NCI-H526 (cell line): ENCODE measurements around the gene ADAM23.

Source experiments
- DNase-seq, 2 experiments: peaks; one replicate each; lab custom pipeline; 2025; lab: John Stamatoyannopoulos, UW

ADAM23 gene

DNA sequence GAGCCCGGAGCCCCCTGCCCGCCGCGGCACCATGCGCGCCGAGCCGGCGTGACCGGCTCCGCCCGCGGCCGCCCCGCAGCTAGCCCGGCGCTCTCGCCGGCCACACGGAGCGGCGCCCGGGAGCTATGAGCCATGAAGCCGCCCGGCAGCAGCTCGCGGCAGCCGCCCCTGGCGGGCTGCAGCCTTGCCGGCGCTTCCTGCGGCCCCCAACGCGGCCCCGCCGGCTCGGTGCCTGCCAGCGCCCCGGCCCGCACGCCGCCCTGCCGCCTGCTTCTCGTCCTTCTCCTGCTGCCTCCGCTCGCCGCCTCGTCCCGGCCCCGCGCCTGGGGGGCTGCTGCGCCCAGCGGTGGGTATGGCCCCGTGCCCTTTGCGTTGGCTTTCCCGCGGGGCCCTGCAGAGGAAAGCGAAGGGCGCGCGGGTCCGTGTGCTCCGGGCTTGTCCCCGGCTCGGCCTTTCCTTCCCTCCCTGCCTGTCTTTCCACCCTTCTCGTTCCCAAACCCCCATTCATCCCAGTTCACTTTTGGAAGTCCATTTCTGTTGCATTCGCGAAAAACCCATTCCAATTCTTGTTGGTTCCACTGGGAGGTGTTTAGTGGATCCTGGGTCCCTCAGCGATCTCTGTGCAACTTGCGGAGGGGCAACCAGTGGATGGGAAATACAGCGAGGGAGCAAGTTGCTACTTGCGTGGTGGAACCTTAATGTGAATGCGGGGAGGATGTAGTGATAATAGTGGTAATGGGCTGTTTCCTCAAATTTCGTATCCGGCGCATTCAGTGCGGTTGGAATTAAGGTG lies 599 bp downstream of the ADAM23 start:
- DNase-seq: peak; percentile 26 to 84

- no peak for DNase-seq
Measured at GRCh38 chr2:206445948-206446347, 2.6 kb downstream of the ADAM23 start.

DNA sequence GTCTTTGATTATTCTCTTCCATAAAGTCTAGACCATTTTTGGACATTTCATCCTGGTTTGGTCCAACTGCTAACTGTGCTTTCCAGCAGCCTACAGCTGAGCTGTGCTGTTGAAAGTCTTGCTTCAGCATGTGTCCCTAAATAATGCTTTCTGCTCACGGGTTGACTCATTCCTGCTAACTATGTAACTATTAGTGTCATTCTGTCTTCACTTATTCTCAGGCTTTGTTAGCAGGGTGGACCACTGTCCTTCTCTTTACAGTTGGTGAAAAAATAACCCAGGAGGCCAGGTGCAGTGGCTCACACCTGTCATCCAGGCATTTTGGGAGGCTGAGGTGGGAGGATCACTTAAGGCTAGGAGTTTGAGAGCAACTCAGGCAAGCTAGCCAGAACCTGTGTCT lies 8.9 kb downstream of the ADAM23 start:
- no peak for DNase-seq

DNA sequence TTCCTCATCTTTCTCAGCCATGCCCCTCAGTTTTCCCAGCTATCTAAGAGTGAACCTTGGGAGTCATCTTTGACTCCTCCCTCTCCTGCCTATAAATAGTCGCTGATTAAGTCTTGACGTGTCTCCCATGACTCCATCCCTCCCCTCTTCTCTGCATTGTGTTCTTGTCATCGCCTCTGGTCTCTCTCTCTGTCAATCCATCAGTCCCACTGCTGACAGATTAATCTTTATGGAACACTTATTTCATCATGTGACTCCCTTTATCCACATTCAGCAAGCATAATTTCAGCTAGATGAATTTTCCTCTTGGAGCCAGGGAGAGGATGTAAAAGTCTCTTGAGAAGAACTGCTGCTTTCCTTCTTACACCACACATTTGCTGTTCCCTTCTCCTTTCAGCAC lies 9.4 kb downstream of the ADAM23 start:
- DNase-seq: no peak

DNA sequence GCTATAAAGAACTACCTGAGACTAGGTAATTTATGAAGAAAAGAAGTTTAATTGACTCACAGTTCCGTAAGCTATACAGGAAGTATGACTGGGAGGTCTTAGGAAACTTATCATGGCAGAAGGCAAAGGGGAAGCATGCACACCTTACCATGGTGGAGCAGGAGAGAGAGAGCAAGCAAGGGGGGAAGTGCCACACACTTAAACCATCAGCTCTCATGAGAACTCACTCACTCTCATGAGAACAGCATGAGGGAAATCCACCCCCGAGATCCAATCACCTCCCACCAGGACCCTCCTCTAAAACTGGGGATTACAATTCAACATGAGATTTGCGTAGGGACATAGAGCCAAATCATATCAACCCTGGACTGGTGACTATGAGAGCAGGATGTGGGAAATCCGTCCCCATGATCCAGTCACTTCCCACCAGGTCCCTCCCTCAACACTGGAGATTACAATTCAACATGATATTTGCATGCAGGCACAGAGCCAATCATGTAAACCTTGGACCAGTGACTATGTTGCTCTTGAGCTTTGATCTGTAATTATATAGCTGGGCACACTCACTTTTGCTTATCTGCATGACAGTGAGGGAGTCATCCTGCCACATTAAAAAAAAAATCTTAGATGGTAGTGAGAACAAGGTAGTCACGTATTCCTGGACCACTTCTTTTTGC lies 12.9 kb downstream of the ADAM23 start:
- peak; percentile 60 to 66 for DNase-seq

DNA sequence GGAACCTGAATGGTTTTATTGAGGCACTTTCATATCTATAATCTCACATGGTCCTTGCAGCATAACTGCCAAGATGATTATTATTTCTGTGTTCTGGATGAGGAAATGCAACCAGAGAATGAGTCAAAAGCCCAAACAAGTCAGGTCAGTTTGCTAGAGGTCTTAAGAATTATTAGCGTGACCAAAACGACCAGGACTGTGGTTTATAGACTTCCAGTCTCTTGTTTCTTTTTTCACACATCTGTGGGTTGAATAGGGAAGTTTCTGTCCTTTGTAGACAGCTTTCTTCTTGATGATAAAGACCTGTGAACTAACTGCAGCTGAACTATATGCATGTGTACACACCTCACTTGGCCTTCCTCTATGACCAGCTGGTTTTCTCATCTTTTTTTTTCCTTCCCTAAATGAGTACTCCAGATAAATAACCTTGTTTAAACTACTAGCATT lies 13.9 kb downstream of the ADAM23 start:
- DNase-seq: no peak

DNA sequence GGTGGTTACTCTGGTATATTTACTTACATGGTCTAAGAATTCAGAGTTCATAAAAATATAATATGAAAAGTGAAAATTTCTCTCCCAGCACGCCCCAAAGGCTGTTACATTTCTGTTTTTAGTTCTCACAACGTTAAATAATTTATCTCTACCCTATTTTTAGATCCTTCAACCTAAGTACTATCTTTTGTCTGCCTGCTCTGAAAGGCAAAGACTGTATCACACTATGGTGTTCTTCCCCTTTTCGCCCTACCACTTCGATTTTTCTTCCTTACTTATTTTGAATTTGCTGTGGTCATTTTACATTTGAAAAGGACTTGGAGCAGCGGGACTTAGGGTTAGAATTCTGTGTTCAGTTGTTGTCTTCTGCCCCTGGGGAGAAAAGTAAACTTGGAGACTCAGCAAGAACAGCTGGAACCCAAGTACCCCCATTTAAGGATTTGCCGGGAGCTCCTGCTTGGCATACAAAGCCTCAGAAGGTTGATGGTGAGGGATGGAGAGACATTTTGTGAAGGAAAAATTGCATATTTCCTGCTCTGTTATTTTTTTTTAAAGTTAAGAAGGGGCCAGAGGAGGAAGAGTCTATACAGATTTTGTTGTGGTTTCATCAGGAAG lies 19.0 kb downstream of the ADAM23 start:
- no peak for DNase-seq

DNA sequence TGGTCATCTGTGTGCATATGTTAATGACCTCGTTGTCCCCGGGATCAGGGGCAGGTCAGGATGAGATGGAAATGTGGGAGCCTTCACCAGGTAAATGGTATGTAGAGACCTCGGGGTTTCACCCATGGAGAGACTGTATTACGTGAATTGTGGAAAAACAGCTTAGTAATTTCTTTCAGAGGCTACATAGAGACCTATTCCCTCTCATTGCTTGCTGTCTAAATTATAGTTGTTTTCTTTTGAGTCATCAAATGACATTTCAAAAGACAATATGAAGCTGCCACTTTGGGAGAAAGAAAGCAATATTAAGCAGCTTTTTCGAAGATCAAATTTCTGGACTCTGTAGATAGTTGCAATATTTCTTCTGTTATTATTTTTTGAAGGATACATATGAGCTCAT lies 20.4 kb downstream of the ADAM23 start:
- no peak for DNase-seq

- no peak for DNase-seq
Measured at GRCh38 chr2:206464597-206464996, 21.3 kb downstream of the ADAM23 start.

GRCh38 chr2:206471524-206472062 lies 28.3 kb downstream of the ADAM23 start:
- no peak for DNase-seq

DNA sequence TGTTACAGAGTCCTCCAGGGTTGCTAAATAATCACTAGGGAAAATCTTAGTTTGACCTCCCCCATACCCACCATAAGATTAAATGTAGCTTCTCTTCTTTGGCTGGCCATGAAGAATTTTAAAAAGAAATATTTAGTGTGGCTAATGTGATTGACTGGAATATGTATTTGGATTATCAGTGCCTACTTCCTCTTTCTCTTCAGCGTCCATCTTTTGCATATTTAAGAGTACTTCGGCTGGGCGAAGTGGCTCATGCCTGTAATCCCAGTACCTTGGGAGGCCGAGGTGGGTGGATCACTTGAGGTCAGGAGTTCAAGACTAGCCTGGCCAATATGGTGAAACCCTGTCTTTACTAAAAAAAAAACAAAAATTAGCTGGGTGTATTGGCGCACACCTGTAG lies 28.8 kb downstream of the ADAM23 start:
- DNase-seq: no peak

- DNase-seq: no peak
Measured at GRCh38 chr2:206474099-206474498, 30.8 kb downstream of the ADAM23 start.

DNA sequence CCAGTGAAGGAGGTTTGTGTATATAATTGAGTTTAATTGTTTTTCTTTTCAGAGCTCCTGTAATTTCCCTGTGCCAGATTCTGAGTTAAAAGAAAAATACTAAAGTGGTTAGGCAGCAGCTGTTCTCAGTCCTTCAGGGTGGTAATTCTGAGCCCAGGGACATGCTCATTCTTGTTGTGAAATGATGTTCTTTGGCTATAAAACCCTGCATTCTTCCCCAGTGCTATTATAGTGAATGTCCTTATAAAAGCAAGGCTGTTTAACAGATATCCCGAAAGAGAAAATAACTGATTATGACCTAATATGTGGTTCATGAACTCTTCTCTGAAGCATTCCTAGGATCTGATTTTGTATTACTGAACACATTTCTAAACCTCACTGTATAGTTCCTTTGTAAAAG lies 34.0 kb downstream of the ADAM23 start:
- no peak for DNase-seq

DNA sequence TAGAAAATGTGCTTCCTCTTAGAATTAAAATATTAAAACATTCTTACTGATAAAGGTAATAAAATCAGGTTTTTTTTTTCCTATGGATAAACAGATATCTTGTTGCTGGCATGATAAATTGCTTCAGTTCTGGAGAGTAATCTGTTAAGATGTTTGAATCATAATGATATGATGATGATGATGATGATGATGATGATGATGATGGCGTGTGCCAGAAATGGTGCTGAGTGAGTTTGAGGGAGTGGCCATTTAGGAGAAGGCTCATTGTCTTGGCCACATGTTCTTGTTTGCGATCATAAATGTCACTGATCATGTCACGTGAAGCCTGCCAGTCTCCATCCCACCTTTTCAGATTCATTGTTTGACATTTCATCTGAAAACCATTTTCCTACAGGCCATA lies 35.0 kb downstream of the ADAM23 start:
- DNase-seq: no peak

- no peak for DNase-seq
Measured at GRCh38 chr2:206480161-206480560, 36.8 kb downstream of the ADAM23 start.

GRCh38 chr2:206480620-206481019 lies 37.3 kb downstream of the ADAM23 start:
- DNase-seq: no peak

- DNase-seq: no peak
Measured at GRCh38 chr2:206481056-206481455, 37.7 kb downstream of the ADAM23 start.

DNA sequence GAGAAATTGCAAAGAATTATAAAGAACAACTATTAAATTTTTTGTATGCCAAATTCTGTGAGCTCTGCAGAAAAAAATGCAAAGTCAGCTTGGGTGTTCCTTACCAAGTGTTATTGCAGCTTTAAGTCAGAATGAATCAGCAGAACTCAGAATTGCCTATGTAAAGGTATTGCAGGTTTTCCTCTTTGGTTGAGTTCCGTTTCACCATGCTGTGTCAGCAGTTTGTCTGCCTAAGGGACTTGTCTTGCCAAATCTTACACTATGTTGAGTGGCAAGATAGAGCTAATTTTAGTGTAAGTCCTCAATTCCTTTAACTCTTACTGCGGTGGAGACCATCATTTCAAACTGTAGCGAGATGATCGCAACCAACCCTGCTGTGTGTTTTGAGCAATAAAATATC lies 38.8 kb downstream of the ADAM23 start:
- no peak for DNase-seq

DNA sequence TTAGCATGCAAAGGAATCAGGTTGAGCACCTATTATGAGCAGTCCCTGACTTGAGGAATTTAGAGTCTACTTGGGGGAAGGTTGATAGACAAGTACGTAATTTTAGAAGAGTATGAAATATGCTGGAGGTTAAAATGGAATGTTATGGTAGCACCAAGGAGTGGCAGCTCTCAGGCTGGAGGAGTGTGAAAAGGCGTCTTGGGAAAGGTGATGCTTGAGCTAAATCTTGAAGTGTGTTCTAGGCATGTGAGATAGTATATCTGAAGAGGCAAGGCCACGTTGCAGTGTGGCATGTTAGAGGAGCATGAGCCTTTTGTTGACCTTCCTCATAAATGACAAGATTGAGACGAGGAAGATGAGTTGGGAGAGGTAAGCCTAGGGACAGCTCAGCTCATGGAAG lies 39.3 kb downstream of the ADAM23 start:
- DNase-seq: no peak

DNA sequence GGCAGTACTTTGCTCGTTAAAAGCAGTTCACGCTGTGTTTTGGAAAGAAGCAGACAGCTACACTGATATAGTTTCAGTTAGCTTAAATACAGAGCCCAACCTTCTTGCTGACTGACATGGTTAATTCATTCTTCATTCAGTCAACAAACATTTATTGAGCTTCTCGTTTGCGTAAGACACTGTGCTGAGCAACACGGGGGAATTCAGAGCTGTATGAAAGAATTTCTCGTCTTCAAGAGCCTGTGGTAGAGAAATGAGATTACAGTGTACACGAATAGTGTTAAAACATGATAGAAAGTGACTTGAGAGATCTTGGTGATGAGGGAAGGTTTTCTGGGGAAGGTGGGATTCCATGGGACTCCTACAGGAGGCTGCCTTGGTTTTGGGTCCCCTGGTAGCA lies 44.7 kb downstream of the ADAM23 start:
- no peak for DNase-seq

DNA sequence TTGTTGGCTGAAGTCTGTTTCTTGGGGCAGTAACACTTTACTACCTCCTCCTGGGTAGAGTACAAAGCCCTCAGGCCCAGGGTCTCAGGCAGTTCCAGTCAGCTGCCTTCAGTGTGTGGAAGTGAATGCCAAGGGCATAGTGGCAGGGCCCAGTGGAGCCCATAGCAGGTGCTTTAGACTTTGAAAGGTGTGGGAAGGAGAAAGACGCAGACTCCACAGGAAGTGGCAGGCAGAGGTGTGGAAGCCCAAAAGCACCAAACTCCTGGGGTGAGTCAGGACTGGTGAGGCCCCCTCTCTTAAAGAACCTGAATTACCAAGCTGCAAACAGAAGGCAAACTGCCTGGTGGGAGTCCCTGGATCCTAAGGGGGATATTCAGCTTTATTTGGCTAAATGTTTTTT lies 45.3 kb downstream of the ADAM23 start:
- DNase-seq: no peak

DNA sequence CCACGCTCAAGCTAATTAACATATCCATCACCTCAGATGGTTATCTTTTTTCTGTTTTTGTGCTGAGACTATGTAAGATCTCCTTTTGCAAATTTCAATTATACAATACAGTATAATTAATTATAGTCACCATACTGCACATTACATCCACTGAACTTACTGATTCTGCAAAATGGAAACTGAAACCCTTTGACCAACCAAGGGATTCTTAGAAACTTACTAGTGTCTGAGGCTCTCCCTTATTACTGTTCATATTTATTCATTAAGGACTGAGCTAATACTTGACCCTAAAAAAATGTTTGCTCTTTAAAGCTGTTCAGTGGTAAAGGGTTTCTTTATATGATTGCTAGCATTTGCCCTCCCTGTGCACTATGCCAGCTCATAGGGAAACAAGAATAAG lies 50.7 kb downstream of the ADAM23 start:
- DNase-seq: no peak

GRCh38 chr2:206502729-206503128 lies 59.4 kb downstream of the ADAM23 start:
- DNase-seq: no peak
